HEK293T (cell line): Measurements from ENCODE around the gene SGSM2.

Experiments used
- BHLHE40 ChIP-seq: fragments of 450-650 bp; IDR thresholded peaks from 2 replicates; pipeline ENCODE4 v1.6.1; 2016; ENCODE audit warnings: mild to moderate bottlenecking, moderate library complexity, borderline replicate concordance
- ELF4 ChIP-seq: fragments of 450-650 bp; IDR thresholded peaks from 2 replicates; pipeline ENCODE4 v1.6.1; 2017; ENCODE audit warnings: antibody characterized with exemption
- FOXA1 ChIP-seq: fragments of 450-650 bp; IDR thresholded peaks from 2 replicates; pipeline ENCODE4 v1.6.1; 2016; ENCODE audit warnings: mild to moderate bottlenecking
- FOXK2 ChIP-seq: fragments of 450-650 bp; IDR thresholded peaks from 2 replicates; pipeline ENCODE4 v1.6.1; 2016; ENCODE audit warnings: mild to moderate bottlenecking
- FOXM1 ChIP-seq: fragments of 450-650 bp; IDR thresholded peaks from 2 replicates; pipeline ENCODE4 v1.6.1; 2017; ENCODE audit warnings: mild to moderate bottlenecking, borderline replicate concordance
- L3MBTL2 ChIP-seq: fragments of 450-650 bp; conservative IDR thresholded peaks from 2 replicates; pipeline ENCODE4 v1.6.1; 2016; ENCODE audit warnings: mild to moderate bottlenecking
- NFRKB ChIP-seq: fragments of 450-650 bp; IDR thresholded peaks from 2 replicates; pipeline ENCODE4 v1.6.1; 2016; ENCODE audit warnings: mild to moderate bottlenecking, moderate library complexity
- SP1 ChIP-seq: fragments of 450-650 bp; IDR thresholded peaks from 2 replicates; pipeline ENCODE4 v1.6.1; 2017
- SUZ12 ChIP-seq: fragments of 450-650 bp; IDR thresholded peaks from 2 replicates; pipeline ENCODE4 v1.6.1; 2016; ENCODE audit warnings: mild to moderate bottlenecking
- TARDBP ChIP-seq: fragments of 450-650 bp; IDR thresholded peaks from 2 replicates; pipeline ENCODE4 v1.6.1; 2016

- no peak for TF ChIP-seq TARDBP
- no peak for TF ChIP-seq L3MBTL2
- TF ChIP-seq SUZ12: no peak
- TF ChIP-seq SP1: no peak
- no peak for TF ChIP-seq ELF4
- no peak for TF ChIP-seq FOXA1
- TF ChIP-seq FOXK2: no peak
- TF ChIP-seq BHLHE40: no peak
- TF ChIP-seq FOXM1: no peak
- TF ChIP-seq NFRKB: no peak
Measured at GRCh38 chr17:2427215-2427614, 89.9 kb downstream of the SGSM2 start.
